OCI-LY1 (cell line): Measurements from ENCODE around the gene LMX1A.

ENCODE experiments used
- EZH2 ChIP-seq: fragments of 200-600 bp; sonication (generic), shearing (Covaris generic); IDR thresholded peaks from 2 replicates; pipeline ENCODE4 v1.8.0; 2017; ENCODE audit warnings: borderline replicate concordance, mixed run types, mild to moderate bottlenecking, antibody characterized with exemption, low read length, moderate library complexity, mixed read lengths
- TF ChIP-seq, protein P1 (sequence below): fragments of 200-600 bp; sonication (generic), shearing (Covaris generic); IDR thresholded peaks from 2 replicates; pipeline ENCODE4 v1.5.1; 2017; ENCODE audit warnings: mild to moderate bottlenecking, antibody characterized with exemption, low read length, moderate library complexity, mixed read lengths

DNA sequence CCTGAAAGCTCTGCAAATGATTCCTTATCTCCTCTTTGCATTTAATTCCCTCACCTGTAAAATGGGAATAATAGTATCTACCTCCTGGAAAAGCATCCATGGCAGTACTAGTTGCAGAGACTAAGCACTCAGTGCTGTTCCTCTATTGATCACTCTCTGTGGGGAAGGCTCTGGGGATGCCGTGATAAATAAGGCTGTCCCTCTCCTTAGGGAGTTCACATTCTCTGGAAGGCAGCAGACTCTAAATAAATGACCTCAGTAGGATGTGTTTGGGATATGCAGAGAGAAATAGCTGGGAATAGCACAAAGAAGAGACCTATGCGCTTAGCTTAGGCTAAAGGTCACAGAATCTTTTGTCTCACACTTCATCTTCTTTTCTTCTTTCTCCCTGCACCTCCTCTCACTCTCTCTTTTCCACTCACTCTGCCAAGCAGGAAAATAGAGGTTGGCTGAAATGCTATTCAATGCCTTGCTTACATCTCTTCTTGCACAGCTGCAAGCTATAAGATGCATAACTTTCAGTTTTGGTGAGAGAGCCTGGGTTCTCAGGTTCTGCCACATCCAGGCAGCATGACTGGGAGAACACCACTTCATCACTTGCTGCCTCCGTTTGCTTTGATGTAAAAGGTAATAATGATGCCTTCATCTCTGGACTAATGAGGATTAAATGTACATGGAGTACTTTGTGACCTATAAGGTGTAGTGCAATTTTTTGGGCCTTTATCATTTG lies 101.5 kb downstream of the LMX1A start:
- no peak for TF ChIP-seq EZH2
- TF ChIP-seq, protein P1, sequence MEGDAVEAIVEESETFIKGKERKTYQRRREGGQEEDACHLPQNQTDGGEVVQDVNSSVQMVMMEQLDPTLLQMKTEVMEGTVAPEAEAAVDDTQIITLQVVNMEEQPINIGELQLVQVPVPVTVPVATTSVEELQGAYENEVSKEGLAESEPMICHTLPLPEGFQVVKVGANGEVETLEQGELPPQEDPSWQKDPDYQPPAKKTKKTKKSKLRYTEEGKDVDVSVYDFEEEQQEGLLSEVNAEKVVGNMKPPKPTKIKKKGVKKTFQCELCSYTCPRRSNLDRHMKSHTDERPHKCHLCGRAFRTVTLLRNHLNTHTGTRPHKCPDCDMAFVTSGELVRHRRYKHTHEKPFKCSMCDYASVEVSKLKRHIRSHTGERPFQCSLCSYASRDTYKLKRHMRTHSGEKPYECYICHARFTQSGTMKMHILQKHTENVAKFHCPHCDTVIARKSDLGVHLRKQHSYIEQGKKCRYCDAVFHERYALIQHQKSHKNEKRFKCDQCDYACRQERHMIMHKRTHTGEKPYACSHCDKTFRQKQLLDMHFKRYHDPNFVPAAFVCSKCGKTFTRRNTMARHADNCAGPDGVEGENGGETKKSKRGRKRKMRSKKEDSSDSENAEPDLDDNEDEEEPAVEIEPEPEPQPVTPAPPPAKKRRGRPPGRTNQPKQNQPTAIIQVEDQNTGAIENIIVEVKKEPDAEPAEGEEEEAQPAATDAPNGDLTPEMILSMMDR: no peak
